Left cardiac atrium (tissue), 4 donors: ENCODE measurements around the gene MRPL10. TPM values are rescaled to one million over a fixed set of nuclear protein-coding genes. Genes with fewer than 3 reads are reported as not detected.

Source experiments
- ATAC-seq, 2 donors: fragments of 200-7000 bp; cut with Tn5 transposase; one replicate each; pipeline ENCODE4 v1.9.1; 2020; ENCODE audit warnings: mild to moderate bottlenecking in 2 of 2, moderate library complexity in 2 of 2
- DNase-seq: peaks from one replicate; pipeline ENCODE4 v3.0.0-alpha.2; 2020
- intact Hi-C, 2 donors: fragments of 100-400 bp; cut with DNase I; formaldehyde crosslinking; loops; one replicate each; pipeline versions ENCODE4 v1.14.1 to v1.15.1; 2022 to 2023
- total RNA-seq, 2 donors: library from RNA; stranded (reverse); fragmentation: NEBNext Ultra II Directional; extraction: Animal tissue kit (Norgen Biotek cat#: 25700); gene quantifications; one replicate each; pipeline ENCODE4 v1.2.1, GENCODE V29; 2021
- donor health status: DM: no; HTN: yes; CAD: no.
- donor health status: DM: no; HTN: yes; CAD: no; lungs with severe emphysema.
- donor health status: DM: yes; HTN: yes; CAD: no.
- donor health status: Dilated cardiomyopathy.

Gene MRPL10
- total RNA-seq, 2 donors from 2014 or later = 33.9 to 38.8 TPM

DNA sequence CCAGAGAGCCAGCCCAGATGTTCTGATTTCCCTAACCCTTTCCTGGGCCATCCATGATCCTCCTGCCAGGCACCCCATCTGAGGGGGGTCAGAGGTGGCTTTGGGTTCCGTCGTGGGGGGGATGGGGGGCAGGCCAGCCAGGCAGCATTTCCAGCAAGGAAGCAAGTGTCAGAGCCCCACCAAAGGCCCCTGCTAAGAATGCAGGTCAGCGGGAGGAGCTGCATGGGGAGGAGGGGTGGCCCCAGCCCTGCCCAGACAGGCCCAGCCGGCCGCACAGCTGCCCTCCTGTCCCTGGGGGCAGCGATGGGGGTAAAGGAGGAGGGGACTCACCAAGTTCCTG, 12.0 kb upstream of the MRPL10 start:
- DNase-seq (no peak), ATAC-seq (no peak)
- intact Hi-C loops = loop anchor here (1.0 to 10.0 kb wide), 5 partner anchors 47 to 175 kb away; partner anchors contain the start of genes CDK5RAP3 (in 1 of the 2) and PNPO (in 1 of the 2)

- intact Hi-C loops = loop anchor here (2.0 to 10.0 kb wide), 4 partner anchors 103 to 177 kb away; partner anchors contain the start of genes CDK5RAP3 (in 2 of the 2) and PNPO (in 1 of the 2)
- ATAC-seq = no peak
- DNase-seq = no peak
Observed at GRCh38 chr17:47841488-47842291, 10.3 kb upstream of the MRPL10 start.

- peak; percentile 91 for DNase-seq
- peak; percentile 84 to 94 for ATAC-seq
- intact Hi-C loops = loop anchor here (2.0 to 10.0 kb wide), 3 partner anchors 104 to 130 kb away; partner anchors contain the start of genes CDK5RAP3 (in 1 of the 2) and PNPO (in 1 of the 2)
Observed at GRCh38 chr17:47840742-47841487, 9.6 kb upstream of the MRPL10 start, which contains the start of gene SCRN2. Gene SCRN2, minus strand, starts transcription at chr17:47841273. Its CDS starts 430 bp downstream, at chr17:47840843.

- intact Hi-C loops = loop anchor here (2.0 to 10.0 kb wide), 3 partner anchors 105 to 131 kb away; partner anchors contain the start of genes CDK5RAP3 (in 1 of the 2) and PNPO (in 1 of the 2)
- DNase-seq (no peak), ATAC-seq (no peak)
Observed at GRCh38 chr17:47840001-47840741, 8.8 kb upstream of the MRPL10 start.

DNA sequence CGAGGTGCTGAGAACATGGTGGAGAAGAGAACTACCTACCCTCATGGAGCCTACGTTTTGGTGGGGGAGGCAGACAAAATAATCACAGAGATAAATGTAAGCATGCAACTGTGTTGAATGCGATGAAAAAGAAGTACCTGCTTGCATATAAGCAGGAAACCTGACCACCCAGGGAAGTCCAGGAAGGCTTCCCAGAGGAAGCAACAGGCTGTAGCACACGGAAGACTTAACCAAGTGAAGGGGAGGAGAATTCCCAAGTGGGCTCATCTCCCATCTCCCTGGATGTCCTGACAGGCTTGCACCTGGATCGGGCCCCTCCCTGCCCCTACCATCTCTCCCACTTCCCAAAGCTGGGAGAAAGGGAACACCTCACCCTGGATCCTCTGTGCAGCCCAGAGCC, 7.7 kb upstream of the MRPL10 start:
- no peak for ATAC-seq
- intact Hi-C loops = no loop called here
- no peak for DNase-seq

DNA sequence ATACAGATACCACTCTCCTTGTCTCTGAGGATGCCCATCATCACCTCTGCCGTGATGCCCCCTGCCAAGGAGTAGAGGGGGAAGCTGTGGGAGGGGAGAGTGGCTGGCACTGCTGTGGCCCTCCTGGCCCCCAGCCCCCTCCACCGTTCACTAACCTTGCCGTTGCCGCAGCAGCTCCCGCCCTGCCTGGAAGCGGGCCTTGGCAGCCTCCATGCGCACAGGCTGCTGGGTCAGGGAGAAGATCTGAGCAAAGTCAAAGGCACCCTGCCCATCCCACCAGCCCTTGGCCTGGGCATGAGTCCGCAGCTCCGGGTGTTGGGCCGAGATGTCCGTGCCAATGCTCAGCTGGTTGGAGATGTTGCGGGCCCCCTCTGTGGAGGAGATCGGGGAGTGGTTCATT, 7.3 kb upstream of the MRPL10 start:
- ATAC-seq (no peak), DNase-seq (no peak)
- intact Hi-C loops = no loop called here

- no peak for DNase-seq
- intact Hi-C loops = no loop called here
- peak in 1 of 2 donors; percentile 49 for ATAC-seq
Observed at GRCh38 chr17:47837401-47838039, 6.2 kb upstream of the MRPL10 start.

GRCh38 chr17:47836601-47837000, 5.3 kb upstream of the MRPL10 start:
- DNase-seq (no peak), ATAC-seq (no peak)
- intact Hi-C loops = no loop called here

DNA sequence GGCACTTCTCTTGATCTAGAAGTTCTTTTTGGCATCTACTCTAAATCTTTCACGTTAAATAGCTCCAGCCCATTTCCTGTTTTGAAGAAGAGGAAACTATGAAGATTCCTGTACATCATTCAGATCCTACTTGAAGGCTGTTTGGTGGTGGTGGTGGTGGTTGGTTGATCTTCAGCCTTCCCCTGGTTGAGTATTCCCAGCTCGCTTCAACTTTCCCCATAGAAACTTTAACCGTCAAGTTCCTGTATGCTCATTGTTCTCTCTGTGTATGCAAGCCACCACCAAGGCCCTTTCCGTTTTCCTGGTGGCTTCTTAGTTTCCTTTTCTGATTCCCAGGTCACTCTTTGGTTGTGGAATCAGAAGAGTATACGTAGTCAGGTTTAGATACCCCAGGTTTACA, 3.4 kb upstream of the MRPL10 start:
- DNase-seq (no peak), ATAC-seq (no peak)
- intact Hi-C loops = no loop called here

- no peak for DNase-seq
- intact Hi-C loops = no loop called here
- ATAC-seq = peak; percentile 1 to 17
Observed at GRCh38 chr17:47831934-47832327, 590 bp upstream of the MRPL10 start.

GRCh38 chr17:47830396-47831002, 842 bp downstream of the MRPL10 start:
- DNase-seq = no peak
- ATAC-seq = no peak
- intact Hi-C loops = no loop called here

DNA sequence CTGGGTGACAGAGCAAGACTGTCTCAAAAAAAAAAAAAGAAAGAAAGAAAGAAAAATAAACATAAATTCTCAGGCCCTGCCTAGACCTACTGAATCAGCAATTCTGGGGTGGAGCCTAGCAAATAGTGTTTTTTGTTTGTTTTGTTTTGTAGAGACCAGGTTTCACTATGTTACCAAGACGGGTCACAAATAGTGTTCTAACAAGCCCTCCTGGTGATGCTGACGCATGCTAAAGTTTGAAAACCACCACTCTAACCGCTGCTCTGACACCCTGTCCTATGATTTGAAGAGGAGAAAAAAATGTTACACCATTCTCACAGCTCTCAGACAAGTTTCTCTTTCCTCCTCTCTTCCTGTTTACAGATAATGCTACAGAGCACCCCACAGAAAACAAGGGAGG, 1.5 kb downstream of the MRPL10 start:
- DNase-seq = no peak
- ATAC-seq = no peak
- intact Hi-C loops = no loop called here

- intact Hi-C loops = no loop called here
- ATAC-seq (no peak), DNase-seq (no peak)
Observed at GRCh38 chr17:47823519-47823918, 7.8 kb downstream of the MRPL10 start.

DNA sequence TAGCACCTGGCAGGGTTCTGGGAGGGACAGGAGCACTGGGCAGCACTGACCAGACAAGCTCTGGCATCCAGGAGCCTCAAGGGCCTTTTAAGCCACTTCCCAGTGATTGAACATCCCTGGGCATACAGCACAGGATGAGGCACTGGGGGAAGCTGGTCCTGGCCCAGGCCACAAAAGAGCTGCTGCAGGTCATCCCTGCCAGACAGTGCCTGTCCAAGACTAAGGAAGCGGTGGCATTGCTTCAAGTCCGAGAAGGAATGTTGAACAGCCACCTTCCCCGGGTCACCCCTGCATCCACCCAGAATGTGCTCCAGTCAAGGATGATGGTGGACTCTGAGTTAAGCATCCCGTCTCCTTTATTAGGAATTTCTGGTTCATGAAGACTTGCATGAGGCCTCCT, 8.6 kb downstream of the MRPL10 start:
- DNase-seq (no peak), ATAC-seq (no peak)
- intact Hi-C loops = no loop called here

DNA sequence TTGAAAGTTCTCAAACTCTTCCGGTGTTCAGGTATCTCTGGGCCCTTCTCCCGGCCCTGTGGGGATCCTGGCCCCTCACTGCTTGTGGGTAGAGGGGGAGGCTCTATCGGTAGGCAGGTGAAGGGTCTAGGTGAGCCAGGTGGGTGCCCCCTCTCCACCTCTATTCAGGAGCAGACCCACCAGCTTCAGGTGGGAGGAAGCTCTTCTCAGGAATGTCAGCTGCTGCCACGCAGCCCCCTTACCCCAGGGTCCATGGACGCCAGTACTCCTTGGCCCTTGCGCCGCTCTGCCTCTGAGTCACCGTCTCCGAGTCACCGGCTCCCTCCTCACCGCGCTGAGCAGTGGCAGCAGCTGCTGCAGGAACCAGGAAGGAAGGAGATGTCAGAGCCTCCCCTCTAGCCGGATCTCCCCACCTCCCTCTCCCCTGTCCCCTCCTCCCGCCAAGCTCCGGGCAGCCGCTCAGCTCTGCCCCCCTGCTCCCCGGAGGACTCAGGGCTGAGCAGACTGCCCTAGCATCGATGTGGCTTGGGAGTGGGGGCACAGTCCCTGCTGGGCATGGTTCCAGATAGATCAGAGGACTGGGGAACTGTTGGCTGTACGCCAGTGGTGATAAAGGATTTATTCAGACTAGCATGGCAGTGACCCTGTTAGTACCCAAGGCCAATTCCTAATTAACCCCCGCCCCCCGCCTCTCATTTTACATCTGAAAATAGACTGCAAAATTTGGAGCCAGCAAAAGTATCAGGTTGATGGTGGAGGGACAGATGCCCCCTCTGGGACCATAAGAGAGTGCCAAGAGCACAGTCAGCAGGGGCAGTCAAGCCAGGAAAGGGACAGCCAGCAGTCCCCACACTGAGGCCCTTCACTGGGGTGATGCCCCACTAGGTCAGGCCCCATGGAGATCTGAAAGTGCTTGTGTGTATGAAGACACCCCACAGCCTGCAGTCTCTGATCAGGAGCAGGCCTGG, 9.6 kb downstream of the MRPL10 start, which contains the start of gene OSBPL7:
TSS of gene OSBPL7 (minus strand) at position 371 of the 968 bp plus-strand sequence. CDS start 1,516 bp downstream, outside the sequence.
- ATAC-seq (peak; percentile 92 to 96), DNase-seq (peak; percentile 81)
- intact Hi-C loops = no loop called here

GRCh38 chr17:47821031-47821423, 10.3 kb downstream of the MRPL10 start:
- ATAC-seq = no peak
- intact Hi-C loops = no loop called here
- DNase-seq = no peak
